ENCODE results near the gene MTNR1A. TPM values are rescaled to one million over a fixed set of nuclear protein-coding genes. Genes with fewer than 3 reads are reported as not detected.

MTNR1A gene
- total RNA-seq, result not detected in 2 replicates

- Histone ChIP-seq H2AFZ (ENCODE audit: low read length) (peak within 1 kb of the TSS; percentile 59), H3K9me3 (ENCODE audit: low read depth, low read length) (no peaks in the 10 kb centered on the region), H3K4me3 (ENCODE audit: insufficient read depth, low read length) (peak within 1 kb of the TSS; percentile 61), H3K27me3 (ENCODE audit: insufficient read depth, low read length) (peaks cover 42% of the 10 kb centered on the region), H4K20me1 (ENCODE audit: insufficient read depth, low read length) (no peaks in the 10 kb centered on the region), H3K4me2 (ENCODE audit: insufficient read depth, low read length) (peak within 1 kb of the TSS; percentile 84), H3K4me1 (ENCODE audit: insufficient read depth, low read length) (peaks cover 21% of the 10 kb centered on the region), H3K27ac (ENCODE audit: low read depth, low read length) (no peak within 1 kb of the TSS), H3K36me3 (ENCODE audit: insufficient read depth, low read length) (no peaks in the 10 kb centered on the region), H3K79me2 (ENCODE audit: insufficient read depth, low read length) (no peaks in the 10 kb centered on the region)
- no peak for TF ChIP-seq CTCF (IDR thresholded peaks at IDR 0.05; ENCODE audit: extremely low read depth, low read depth, low read length)
- DNase-seq (ENCODE audit: insufficient read length, low spot score, missing footprints), result peak; percentile 78
These were observed at the start of gene MTNR1A for GRCh38 chr4:186554914-186555827. MTNR1A (minus strand) TSS chr4:186555567; CDS start chr4:186555365, 202 bp downstream.

GRCh38 chr4:186604124-186604807 lies 48.9 kb upstream of the MTNR1A start:
- TF ChIP-seq CTCF (IDR thresholded peaks at IDR 0.05; ENCODE audit: extremely low read depth, low read depth, low read length), result no peak
- H3K36me3 ChIP-seq (ENCODE audit: insufficient read depth, low read length), result peaks cover 84% of the 10 kb centered on the region
- H3K4me3 ChIP-seq (ENCODE audit: insufficient read depth, low read length), result no peak overlapping the region
- H3K9me3 ChIP-seq (ENCODE audit: low read depth, low read length), result no peaks in the 10 kb centered on the region
- H3K27ac ChIP-seq (ENCODE audit: low read depth, low read length), result no peak overlapping the region
- peaks cover 4% of the 10 kb centered on the region for H3K4me1 ChIP-seq (ENCODE audit: insufficient read depth, low read length)
- no peak overlapping the region for H3K4me2 ChIP-seq (ENCODE audit: insufficient read depth, low read length)
- H3K79me2 ChIP-seq (ENCODE audit: insufficient read depth, low read length), result peaks cover 21% of the 10 kb centered on the region
- H4K20me1 ChIP-seq (ENCODE audit: insufficient read depth, low read length), result no peaks in the 10 kb centered on the region
- no peaks in the 10 kb centered on the region for H3K27me3 ChIP-seq (ENCODE audit: insufficient read depth, low read length)
- DNase-seq (ENCODE audit: insufficient read length, low spot score, missing footprints), result no peak
- no peak overlapping the region for H2AFZ ChIP-seq (ENCODE audit: low read length)

GRCh38 chr4:186602978-186603377 lies 47.6 kb upstream of the MTNR1A start:
- Histone ChIP-seq H4K20me1 (ENCODE audit: insufficient read depth, low read length) (peaks cover 3% of the 10 kb centered on the region), H3K4me3 (ENCODE audit: insufficient read depth, low read length) (no peak overlapping the region), H3K9me3 (ENCODE audit: low read depth, low read length) (no peaks in the 10 kb centered on the region), H3K27me3 (ENCODE audit: insufficient read depth, low read length) (no peaks in the 10 kb centered on the region), H3K4me2 (ENCODE audit: insufficient read depth, low read length) (no peak overlapping the region), H3K4me1 (ENCODE audit: insufficient read depth, low read length) (peaks cover 4% of the 10 kb centered on the region), H3K36me3 (ENCODE audit: insufficient read depth, low read length) (peaks cover 84% of the 10 kb centered on the region), H3K79me2 (ENCODE audit: insufficient read depth, low read length) (peaks cover 28% of the 10 kb centered on the region), H2AFZ (ENCODE audit: low read length) (no peak overlapping the region), H3K27ac (ENCODE audit: low read depth, low read length) (no peak overlapping the region)
- TF ChIP-seq CTCF (IDR thresholded peaks at IDR 0.05; ENCODE audit: extremely low read depth, low read depth, low read length), result no peak
- no peak for DNase-seq (ENCODE audit: insufficient read length, low spot score, missing footprints)

- DNase-seq (ENCODE audit: insufficient read length, low spot score, missing footprints), result no peak
- H3K9me3 ChIP-seq (ENCODE audit: low read depth, low read length), result no peaks in the 10 kb centered on the region
- no peaks in the 10 kb centered on the region for H3K4me1 ChIP-seq (ENCODE audit: insufficient read depth, low read length)
- no peaks in the 10 kb centered on the region for H3K27me3 ChIP-seq (ENCODE audit: insufficient read depth, low read length)
- TF ChIP-seq CTCF (IDR thresholded peaks at IDR 0.05; ENCODE audit: extremely low read depth, low read depth, low read length), result no peak
- no peak overlapping the region for H3K4me3 ChIP-seq (ENCODE audit: insufficient read depth, low read length)
- peaks cover 35% of the 10 kb centered on the region for H3K79me2 ChIP-seq (ENCODE audit: insufficient read depth, low read length)
- H3K27ac ChIP-seq (ENCODE audit: low read depth, low read length), result no peak overlapping the region
- H3K4me2 ChIP-seq (ENCODE audit: insufficient read depth, low read length), result no peak overlapping the region
- H3K36me3 ChIP-seq (ENCODE audit: insufficient read depth, low read length), result peaks cover 90% of the 10 kb centered on the region
- peaks cover 17% of the 10 kb centered on the region for H4K20me1 ChIP-seq (ENCODE audit: insufficient read depth, low read length)
- no peak overlapping the region for H2AFZ ChIP-seq (ENCODE audit: low read length)
These were observed 44.1 kb upstream of the MTNR1A start for GRCh38 chr4:186599483-186599882.

Measured in osteoblast (primary cell).